PFSK-1 (cell line): ENCODE data around the gene ATP2B2.

Experiments
- FOXP2 ChIP-seq: optimal IDR thresholded peaks from 2 replicates; pipeline ENCODE3; 2011; ENCODE audit warnings: borderline replicate concordance, control low read depth, inconsistent platforms; ENCODE audit not compliant: insufficient read depth; ENCODE audit errors: extremely low read length, extremely low read depth
- POLR2AphosphoS5 ChIP-seq: IDR thresholded peaks from 2 replicates; pipeline ENCODE4 v1.6.1; 2012; ENCODE audit warnings: low read depth, mild to moderate bottlenecking, control low read depth, low read length, moderate library complexity
- SIN3A ChIP-seq: IDR thresholded peaks from 2 replicates; pipeline ENCODE4 v1.6.1; 2012; ENCODE audit warnings: mild to moderate bottlenecking, low read length, moderate library complexity, borderline replicate concordance; ENCODE audit not compliant: insufficient read depth
- TAF1 ChIP-seq: IDR thresholded peaks from 2 replicates; pipeline ENCODE4 v1.6.1; 2012; ENCODE audit warnings: low read length, control low read depth, borderline replicate concordance; ENCODE audit not compliant: insufficient read depth
- TF ChIP-seq, protein P1 (sequence below), 2 experiments: IDR thresholded peaks; 2 replicates each; pipeline versions ENCODE4 v1.6.1 to v1.8.0; 2011 to 2012; ENCODE audit warnings: low read depth in 2 of 2, low read length in 2 of 2, control low read depth in 1 of 2, inconsistent platforms in 1 of 2, mild to moderate bottlenecking in 1 of 2, moderate library complexity in 1 of 2; ENCODE audit not compliant: insufficient read depth in 1 of 2

ATP2B2 gene

DNA sequence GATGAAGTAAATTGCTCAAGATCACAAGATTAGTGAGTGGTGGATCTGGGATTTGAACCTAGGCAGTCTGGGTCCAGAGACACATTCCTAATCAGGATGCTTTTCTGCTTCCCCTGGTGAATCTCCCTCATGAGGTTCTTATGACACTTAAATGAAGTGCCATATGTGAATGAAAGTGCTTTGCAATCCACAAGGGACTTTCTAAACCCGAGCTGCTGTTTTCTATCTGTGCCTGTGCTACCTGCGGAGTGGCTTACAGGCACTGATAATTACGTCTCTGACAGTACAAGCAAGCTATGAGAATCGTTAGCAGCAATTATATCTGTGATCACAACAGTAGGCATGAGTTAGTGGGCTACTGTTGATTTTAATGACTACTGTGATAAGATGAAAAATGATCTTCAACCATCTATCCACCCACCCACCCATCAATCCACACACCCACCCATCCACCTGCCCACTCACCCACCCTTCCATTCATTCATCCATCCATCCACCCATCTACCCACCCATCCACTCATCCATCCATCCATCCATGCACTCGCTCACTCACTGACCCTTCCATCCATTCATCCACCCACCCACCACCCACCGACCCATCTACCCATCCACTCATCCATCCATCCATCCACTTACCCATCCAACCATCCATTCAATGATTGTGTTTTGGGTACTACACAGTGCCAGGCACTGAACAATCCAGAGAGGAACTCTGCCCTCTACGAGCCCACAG lies 51.8 kb downstream of the ATP2B2 start:
- TF ChIP-seq, protein P1, sequence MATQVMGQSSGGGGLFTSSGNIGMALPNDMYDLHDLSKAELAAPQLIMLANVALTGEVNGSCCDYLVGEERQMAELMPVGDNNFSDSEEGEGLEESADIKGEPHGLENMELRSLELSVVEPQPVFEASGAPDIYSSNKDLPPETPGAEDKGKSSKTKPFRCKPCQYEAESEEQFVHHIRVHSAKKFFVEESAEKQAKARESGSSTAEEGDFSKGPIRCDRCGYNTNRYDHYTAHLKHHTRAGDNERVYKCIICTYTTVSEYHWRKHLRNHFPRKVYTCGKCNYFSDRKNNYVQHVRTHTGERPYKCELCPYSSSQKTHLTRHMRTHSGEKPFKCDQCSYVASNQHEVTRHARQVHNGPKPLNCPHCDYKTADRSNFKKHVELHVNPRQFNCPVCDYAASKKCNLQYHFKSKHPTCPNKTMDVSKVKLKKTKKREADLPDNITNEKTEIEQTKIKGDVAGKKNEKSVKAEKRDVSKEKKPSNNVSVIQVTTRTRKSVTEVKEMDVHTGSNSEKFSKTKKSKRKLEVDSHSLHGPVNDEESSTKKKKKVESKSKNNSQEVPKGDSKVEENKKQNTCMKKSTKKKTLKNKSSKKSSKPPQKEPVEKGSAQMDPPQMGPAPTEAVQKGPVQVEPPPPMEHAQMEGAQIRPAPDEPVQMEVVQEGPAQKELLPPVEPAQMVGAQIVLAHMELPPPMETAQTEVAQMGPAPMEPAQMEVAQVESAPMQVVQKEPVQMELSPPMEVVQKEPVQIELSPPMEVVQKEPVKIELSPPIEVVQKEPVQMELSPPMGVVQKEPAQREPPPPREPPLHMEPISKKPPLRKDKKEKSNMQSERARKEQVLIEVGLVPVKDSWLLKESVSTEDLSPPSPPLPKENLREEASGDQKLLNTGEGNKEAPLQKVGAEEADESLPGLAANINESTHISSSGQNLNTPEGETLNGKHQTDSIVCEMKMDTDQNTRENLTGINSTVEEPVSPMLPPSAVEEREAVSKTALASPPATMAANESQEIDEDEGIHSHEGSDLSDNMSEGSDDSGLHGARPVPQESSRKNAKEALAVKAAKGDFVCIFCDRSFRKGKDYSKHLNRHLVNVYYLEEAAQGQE (IDR thresholded peaks at IDR 0.05; ENCODE audit: insufficient read depth in 1 of 2, low read depth in 2 of 2, low read length in 2 of 2) = no peak
- TF ChIP-seq TAF1 = no peak
- no peak for TF ChIP-seq FOXP2
- no peak for TF ChIP-seq POLR2AphosphoS5
- no peak for TF ChIP-seq SIN3A

- TF ChIP-seq TAF1 = no peak
- TF ChIP-seq, protein P1 (IDR thresholded peaks at IDR 0.05; ENCODE audit: insufficient read depth in 1 of 2, low read depth in 2 of 2, low read length in 2 of 2) = peak; percentile 73 to 87
Measured at GRCh38 chr3:10450494-10451440, 54.6 kb downstream of the ATP2B2 start.

DNA sequence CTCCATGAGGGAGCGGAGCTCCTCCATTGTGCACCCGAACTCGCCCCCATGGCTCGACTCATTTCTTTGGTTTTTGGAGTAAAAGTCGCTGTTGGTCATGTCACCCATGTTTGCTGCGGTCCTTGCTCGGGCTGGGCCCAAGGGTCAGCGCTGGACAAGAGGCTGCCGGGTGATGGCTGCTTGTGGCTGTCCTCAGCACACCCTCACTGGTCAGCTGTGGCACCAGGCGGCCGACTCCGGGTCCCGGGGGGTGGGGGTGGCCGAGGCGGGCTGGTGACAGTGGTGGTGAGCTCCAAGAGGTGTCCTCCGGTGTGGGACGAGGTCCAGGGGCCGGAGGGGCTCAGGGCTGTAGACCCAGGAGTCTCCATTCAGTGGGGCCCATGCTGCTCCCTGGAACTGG lies 56.0 kb downstream of the ATP2B2 start:
- TF ChIP-seq SIN3A (no peak), TAF1 (no peak), FOXP2 (no peak), POLR2AphosphoS5 (no peak)
- TF ChIP-seq, protein P1 (IDR thresholded peaks at IDR 0.05; ENCODE audit: insufficient read depth in 1 of 2, low read depth in 2 of 2, low read length in 2 of 2) = no peak

DNA sequence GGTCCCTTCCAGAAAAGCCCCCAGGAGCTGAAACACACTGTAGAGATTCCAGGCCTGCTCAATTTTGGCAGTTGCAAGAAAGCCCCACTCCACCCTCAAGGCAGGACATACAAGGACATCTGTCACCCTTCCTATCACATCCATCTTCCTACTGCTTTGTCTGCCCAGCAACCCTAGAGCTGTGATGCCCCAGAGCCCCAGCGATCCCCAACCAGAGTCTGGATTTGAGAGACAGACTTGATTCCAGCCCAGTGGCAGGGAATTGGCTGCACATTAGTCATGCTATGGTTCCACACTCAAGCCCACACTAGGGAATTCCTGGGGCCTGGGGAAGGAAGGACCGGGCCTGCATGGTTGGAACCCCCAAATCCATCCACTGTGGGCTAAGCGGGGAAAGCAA lies 56.8 kb downstream of the ATP2B2 start:
- TF ChIP-seq FOXP2 (no peak), SIN3A (no peak), POLR2AphosphoS5 (no peak), TAF1 (no peak)
- TF ChIP-seq, protein P1 (IDR thresholded peaks at IDR 0.05; ENCODE audit: insufficient read depth in 1 of 2, low read depth in 2 of 2, low read length in 2 of 2) = no peak
